ENCODE data around the gene UGT1A8. TPM values are rescaled to one million over a fixed set of nuclear protein-coding genes. Genes with fewer than 3 reads are reported as not detected.

The UGT1A8 gene
- total RNA-seq, 1 experiment from 2014 or later: not detected

DNA sequence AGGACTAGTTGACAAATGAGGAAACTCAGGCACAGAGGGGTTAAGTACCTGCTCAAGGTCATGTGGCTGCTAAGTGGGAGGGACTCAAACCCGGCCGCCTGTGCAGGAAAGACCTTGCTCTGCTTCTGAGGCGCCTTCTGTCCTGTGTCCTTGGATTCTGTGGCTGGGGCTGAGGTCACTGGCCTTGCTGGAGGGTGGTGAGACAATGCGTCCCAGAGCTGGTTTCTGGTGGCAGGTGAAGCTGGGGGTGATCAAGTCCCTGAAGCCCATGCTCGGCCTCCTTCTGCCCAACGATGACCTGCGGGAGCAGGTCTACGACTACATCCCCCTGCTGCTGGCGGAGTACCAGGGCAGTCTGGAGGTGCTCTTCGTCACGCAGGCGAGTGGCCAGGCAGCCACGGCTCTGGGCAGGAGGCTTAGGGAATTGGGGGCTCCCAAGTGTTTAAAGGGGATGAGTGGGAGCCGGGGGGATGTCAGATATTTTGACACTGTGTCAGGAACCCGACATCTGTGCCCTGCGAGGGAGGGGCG lies 176.8 kb downstream of the UGT1A8 start:
- DNase-seq (ENCODE audit: extremely low read depth, low read depth): no peak

DNA sequence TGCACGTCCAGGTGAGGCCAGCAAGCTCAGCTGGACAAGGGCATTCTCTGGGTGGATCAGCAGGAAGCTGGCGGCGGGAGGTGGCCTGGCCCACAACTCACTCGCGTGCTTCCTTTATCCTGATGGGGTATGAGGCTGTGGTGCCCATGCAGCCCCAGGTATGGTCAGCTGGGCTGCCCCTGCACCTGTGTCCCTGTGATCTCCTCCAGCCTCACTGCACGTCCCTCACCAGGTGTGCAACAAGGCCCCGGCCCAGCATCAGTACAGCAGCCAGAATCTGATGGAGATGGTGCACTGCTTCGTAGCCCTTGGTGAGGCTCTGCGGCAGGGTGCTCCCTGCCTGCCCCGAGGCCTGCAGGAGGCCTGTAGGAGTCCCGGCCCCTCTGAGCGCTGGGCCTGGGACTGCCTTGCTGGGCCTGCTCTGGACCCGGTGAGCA lies 178.3 kb downstream of the UGT1A8 start:
- no peak for DNase-seq (ENCODE audit: extremely low read depth, low read depth)

DNA sequence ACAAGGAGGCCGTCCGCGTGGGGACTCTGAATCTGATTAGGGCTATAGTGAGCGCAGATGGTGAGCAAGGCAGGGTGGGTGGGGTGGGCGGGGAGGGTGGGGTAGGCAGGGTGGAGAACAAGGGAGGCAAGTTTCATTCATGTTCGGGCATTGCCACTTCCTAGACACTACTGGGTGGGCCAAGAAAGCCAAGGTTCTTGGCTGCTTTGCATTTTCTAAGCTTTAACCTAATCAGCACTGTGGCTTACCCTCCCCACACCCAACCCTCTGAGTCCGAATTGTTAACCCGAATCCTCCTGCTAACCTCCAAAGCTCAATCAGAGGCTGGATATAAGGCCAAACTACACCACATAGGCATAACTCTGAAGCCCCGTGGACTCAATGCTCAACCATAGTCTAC lies 178.8 kb downstream of the UGT1A8 start:
- DNase-seq (ENCODE audit: extremely low read depth, low read depth): no peak

DNA sequence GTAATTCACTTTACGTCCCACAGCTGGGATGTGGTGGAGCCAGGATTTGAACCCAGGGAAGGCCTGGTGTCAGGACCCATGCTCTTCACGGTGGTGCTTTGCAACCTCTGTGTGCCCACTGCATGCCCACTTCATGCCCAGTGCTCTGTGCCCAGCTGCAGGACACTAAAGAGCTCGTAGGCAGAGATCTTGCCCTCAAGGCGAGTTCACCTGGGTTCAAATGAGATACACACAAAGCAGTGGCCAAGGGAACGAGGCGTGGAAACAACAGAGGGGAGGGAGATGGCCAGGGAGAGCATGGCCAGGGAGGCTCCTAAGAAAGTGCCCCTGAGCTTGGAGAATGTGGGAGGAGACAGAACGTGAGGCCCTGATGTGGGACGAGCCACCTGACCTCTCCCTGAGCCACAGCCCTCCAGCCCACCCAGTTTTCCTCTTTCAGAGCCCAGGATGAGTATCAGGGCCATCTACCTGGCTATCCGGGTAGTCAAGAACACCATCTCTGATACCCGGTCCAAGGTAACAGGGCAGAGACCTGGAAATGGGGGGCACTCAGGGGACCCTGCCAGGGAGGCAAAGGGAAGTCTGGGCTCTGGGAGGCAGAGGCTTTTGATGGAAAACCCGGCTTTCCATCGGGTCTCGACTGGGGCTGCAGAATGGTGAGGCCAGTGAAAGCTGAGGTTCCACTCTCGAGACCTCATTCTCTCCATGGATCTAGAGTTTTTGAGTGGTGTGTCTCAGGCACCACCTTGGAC lies 181.1 kb downstream of the UGT1A8 start:
- no peak for DNase-seq (ENCODE audit: extremely low read depth, low read depth)

DNA sequence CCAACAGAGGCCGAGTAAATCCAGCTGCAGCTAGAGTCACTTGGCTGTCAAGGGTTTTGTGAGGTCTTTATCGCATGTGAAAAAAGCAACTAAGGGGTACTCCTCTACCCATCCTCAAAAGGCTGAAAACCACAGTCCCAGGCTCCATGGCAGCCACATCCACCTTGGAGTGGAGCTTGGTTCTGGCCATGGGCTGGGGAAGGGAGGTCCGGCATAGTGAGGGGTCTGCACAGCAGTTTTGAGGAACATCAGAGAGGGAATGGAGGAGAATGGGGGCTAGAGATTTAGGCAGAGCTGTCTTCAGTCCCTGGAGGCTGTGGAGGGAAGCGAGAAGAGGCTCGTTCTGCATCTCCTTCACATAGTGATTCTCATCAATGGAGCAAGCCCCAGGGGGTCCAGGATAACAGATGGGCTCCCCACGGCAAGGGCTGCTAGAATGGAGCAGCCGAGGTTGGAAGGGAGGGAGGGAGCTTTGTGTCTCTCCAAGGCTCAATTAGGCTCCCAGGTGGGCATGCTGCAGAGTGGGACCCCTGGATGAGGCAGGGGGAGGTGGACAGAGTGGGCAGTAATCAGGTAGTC lies 181.7 kb downstream of the UGT1A8 start:
- no peak for DNase-seq (ENCODE audit: extremely low read depth, low read depth)

DNA sequence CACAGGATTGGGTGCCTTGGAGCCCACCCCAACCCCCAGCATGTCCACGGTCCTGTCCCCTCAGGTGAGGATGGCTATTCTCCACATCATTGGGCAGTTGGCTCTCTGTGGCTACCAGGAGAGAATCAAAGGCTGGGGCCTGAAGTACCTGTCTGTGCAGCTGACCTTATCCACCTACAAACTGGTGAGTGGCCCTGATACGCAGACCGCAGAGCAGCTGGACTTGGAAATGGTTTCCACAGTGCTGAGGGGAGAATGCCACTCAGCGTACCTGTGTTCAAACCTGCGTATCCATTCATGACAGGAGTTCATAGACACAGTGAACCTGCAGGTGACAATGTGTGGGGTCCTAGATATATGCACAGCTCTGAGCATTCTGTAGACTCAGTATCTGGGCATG lies 182.3 kb downstream of the UGT1A8 start:
- DNase-seq (ENCODE audit: extremely low read depth, low read depth): no peak

DNA sequence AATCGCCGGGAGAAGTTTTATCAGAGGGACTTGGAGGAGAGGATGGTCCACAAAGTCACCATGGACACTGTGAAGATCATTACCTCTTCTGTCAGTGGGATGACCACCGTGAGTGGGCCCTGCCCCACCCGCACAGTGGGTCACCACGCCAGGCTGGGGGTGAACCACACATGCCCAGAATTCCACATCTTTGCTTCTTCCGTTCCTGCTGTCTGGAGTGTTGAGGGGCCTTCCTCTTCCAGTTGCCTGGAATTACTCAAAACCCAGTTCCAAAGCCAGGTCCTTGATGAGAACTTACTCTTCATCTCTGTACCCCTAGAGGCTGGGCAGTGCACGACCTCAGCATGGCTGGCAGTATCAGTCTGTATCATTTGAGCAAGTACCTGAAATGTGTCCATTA lies 182.8 kb downstream of the UGT1A8 start:
- no peak for DNase-seq (ENCODE audit: extremely low read depth, low read depth)

DNA sequence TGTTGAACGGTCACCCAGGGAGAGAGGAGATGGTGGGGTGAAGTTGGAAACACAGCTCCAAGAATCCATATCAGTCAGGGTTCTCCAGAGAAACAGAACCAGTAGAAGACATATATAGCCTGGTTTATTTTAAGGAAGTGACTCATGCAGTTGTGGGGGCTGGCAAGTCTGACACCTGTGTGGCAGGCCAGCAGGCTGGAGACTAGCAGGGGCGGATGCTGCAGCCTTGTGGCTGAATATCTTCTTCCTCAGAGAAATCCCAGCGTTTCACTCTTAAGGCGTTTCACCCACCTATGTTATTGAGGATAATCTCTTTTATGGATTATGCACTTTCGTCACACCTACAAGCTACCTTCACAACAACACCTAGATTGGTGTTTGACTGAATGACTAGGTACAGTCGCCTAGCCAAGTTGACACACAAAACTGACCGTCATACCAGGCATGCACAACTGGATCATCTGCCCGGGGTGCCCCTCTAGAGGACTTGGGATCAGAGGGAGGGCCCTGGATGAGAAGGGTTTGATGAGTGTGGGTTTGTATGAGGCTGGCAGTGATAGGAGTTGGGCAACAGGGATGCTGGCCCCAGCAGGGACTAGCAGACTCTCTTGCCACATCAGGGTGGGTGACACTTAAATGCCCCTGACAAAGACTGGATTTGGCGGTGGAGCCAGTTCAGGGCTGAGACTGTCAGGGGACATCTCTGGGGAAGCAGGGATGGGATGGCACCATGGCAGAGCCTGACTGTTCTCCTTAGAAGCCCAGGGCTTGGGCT lies 184.1 kb downstream of the UGT1A8 start:
- no peak for DNase-seq (ENCODE audit: extremely low read depth, low read depth)

DNA sequence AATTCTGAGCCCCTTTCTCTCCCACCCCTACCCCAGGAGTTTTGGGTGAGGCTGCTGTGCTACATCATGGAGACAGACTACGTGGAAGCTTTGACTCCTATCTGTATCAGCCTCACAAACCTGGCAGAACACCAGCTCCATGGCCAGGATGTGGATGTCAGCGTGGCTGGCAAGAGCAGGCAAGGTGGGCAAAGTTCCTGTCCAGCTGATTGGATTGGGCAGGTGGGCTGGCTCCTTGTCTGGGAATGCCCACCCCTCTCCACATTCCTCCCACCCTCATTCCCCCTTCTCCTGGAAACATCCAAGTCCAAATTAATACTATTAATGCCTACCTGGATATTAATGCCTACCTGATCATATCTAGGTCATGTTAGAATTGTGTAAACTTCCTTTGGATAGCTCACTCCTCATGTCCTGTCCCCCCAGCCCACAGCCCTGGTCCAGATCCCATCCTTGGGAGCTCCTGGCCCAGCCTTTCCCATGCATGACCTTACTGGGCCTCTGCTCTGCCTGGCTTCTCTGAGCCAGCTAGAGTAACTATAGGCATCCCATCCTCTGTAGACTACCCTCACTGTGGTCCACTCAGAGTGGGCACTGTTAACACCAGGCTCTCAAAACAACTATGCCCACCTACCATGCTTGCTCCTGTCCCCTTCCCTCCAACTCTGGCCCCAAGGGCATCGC lies 184.8 kb downstream of the UGT1A8 start:
- DNase-seq (ENCODE audit: extremely low read depth, low read depth): no peak

DNA sequence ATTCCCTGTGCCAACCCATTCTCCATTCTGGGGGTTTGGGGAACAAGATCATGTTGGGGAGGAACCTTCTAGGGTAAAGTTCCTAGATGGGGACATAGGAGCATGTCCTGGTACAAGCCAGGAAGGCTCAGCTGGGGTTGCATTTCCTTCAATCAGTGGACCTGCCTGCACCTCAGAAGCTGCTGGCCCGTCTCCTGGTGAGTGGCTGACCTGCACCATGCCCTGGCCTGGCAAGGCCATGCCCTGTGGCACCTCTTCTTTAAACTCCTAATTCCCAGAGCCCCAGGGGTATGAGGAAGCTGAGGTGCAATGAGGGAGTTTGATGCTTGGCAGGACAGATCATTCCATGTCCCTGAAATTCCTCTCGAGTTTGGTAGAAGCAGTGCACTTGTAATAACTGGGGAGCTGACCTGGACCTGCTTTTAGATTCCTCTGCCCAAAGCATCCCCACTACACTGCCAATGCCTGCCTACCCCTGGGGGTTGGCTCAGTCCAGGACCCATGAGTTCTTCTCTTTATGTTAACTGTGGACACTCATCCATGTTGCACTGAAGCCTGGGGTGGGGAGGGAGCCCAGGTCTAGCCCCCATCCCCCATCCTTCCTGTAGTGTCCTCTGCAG lies 186.0 kb downstream of the UGT1A8 start:
- DNase-seq (ENCODE audit: extremely low read depth, low read depth): no peak

DNA sequence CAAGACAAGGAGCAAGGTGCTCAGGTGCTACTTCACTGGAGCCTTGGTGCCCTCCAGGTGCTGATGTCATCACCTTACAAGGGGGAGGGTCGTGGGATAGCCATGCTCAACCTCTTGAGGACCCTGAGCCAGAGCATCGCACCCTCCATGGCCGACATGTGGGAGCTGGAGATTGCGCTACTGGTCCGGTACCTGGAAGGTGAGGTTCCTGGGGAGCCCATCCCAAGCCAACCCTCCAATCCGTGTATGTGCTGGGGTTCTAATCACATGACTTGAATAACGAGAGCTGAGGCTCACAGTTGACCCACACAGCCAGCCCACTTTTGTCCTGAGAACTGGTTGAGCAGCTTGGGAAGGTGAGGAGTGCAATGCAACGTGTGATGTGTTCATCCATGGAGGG lies 186.6 kb downstream of the UGT1A8 start:
- no peak for DNase-seq (ENCODE audit: extremely low read depth, low read depth)

DNA sequence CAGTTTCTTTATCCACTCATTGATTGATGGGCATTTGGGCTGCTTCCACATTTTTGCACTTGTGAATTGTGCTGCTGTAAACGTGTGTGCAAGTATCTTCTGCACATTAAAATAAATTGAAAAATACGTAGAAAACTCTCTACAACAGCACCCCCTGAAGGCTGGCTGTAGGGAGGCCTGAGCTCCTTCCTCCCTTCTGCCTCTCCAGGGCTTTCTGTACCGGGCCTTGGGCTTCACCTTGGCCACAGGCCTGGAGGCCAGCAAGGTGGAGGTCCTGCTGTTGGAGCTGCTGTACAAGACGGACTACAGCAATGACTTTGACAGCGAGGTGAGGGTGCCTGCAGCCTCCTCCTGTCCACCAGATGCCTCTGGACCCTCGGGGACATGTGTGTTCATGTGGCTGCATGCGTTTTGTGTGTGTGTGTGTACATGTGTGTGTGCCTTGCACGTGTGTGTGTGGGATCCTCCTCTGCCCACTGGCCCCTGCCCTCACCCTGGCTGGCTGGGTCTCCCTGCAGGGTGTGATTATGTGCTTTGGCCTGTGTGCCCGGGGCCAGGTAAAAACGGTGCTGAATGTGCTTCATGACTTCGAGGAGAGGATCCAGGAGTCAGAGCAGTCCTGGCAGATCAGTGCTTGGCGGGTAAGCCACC lies 189.9 kb downstream of the UGT1A8 start:
- no peak for DNase-seq (ENCODE audit: extremely low read depth, low read depth)

DNA sequence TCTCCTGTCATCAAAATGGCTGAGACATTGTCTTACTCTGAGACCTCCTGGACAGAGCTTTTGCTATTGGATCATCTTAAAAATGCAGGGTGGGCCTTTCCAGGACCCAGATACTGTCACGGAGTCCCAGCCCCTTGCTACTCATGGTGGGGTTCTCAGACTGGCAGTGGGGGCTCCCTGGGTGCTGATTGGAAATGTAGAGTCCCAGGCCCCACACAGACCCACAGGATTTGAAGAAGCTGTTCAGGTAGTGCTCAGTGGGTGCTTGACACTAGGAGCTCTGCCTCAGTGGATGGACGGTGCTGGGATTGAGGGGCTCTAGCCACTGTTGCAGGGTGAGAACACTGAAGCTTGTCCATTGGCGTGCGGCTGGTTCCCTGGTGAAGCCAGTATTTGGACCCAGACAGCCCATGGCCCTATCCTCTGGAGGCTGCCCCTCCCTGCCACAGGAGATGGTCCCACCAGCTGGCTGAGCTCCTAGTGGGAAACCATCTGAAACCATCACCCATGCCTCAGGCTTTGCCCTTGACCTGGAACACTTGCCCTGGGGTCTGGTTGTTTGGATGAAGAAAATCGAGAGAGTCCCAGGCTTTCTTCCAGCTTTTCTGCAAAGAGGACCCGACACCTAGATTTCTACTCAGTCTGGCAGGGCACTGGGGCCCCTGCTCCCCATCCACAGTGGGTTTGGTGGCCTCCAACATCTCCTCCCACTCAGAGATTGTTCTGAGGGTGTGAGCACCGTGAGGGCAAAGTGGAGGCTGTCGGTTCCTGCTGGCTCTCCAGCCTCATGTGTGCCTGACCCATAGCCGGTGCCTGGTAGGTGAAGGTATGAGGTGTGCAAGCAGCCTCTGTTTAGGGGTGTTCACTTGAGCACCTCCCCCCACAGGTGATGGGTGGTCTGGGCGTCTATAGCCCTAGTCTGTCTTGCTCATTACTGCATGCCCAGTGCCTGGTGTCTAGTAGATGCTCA lies 190.8 kb downstream of the UGT1A8 start:
- no peak for DNase-seq (ENCODE audit: extremely low read depth, low read depth)

DNA sequence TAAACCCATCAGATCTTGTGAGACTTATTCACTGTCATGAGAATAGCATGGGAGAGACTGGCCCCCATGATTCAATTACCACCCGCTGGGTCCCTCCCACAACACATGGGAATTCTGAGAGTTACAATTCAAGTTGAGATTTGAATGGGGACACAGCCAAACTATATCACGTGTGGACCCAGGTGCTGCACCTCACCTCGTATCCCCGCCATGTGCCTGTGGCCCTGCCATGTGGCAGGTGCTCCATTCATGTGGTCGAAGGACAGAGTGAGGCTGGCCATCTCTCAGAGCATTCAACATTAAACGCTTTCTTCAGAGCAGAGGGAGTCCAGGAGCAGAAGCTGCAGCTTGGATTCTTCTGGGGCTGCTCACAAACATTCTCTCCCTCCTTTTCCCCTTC lies 193.0 kb downstream of the UGT1A8 start:
- DNase-seq (ENCODE audit: extremely low read depth, low read depth): no peak

DNA sequence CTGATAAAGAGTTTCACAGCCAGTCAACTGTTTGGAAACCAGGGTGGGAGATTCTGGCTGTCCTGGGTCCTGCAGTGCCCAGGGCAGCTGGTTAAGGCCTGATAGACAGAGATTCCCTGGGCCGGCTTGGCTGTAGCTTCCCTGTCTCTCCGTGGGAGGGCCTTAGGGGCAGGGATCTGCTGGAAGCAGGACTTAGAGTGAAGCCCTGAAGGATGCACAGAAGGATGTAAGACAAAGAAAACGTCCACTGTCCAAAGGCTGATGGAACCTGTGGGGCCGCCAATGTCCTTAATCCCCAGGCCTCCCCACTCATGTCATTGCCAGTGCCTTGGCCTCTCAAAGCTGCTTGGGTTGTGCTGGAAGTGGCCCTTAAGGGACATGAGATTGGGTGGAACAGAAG lies 193.7 kb downstream of the UGT1A8 start:
- no peak for DNase-seq (ENCODE audit: extremely low read depth, low read depth)

DNA sequence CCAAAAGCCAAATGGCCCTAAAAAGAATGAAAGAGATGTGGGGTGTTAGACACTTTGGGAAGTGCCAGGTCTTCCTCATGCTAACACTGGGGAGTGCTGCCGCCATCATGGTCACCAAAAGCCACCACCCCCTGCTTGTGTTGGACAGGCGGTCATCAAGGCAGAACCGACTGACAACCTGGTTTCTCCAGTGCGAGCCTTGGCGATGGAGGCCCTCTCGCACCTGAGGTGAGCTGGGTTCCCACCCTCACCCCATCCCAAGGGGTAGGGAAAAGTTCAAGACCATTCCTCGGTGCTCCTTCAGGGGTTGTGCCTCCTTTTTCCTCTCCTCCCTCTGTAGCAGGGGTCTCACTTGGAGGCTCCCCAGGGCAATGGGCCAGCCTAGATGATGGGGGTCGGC lies 194.3 kb downstream of the UGT1A8 start:
- DNase-seq (ENCODE audit: extremely low read depth, low read depth): no peak

DNA sequence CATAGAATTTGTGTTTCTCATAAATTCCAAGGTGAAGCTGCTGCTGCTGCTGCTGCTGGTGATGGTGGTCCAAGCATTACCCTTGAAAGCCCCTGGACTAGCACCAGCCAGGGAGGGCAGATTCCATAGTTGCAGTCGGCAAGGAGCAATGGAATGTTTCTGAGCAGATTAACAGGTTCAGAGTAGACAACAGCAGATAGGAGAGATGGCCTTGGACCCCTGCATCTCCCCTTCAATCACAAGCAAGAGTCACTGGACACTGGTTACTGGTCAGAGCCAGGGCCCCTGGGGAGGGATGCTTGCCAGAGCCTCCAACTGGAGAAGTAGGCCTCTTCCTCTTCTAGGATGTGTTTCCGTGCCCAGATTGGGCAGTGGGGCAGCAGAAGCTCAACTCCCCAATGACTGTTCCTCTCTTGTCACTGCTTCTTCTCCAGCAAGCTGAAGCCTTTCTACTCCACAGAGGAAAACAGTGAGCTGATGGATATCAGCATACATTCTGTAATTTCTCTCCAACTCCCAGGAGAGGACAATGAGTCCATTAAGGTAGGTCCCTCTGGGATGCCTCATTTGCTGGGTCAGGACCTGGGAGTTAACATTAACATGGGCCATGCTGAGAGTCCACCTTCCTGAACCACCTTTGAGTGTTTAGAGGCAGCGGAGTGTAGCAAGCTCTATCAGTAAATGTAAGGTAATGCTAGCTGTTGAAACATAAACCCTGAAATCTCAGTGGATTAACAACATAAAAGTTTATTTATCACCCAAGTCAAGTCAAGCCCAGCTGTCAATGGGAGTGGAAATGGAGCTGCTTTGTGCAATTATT lies 196.0 kb downstream of the UGT1A8 start:
- no peak for DNase-seq (ENCODE audit: extremely low read depth, low read depth)
